H54 (cell line): ENCODE results near the gene ITPKC.

Experiments used
- DNase-seq: peaks from one replicate; pipeline ENCODE4 v3.0.0; 2011; ENCODE audit warnings: low spot score, mixed read lengths; ENCODE audit not compliant: insufficient read length
- FAIRE-seq: peaks from 3 replicates; lab custom pipeline; 2011; peaks lifted over from hg19 to GRCh38; lab: Jason Lieb, UNC
- POLR2A ChIP-seq: IDR thresholded peaks from 2 replicates; pipeline ENCODE4 v1.6.1; 2011; ENCODE audit warnings: low read depth, mild to moderate bottlenecking, low read length

The ITPKC gene

DNA sequence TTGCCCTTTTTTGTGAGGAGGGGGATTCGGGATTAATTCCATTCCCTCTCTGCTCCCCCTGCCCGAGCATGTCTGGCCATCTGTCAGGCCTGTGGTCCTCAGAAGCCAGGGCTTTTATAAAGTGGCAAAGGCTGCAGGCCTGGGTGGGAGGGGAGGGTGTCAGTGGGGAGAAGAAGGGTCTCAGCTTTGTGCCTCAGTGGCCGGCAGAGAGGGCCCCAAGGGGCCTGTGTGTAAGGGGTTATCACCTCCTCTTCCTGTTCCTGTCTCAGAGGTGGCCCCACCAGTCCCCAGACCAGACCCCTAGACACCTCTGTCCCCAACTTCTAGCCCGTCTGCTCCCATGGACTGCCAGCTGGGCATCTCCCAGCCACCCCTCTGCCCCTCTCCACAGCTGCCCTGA, 23.0 kb upstream of the ITPKC start:
- TF ChIP-seq POLR2A = no peak
- FAIRE-seq (no peak), DNase-seq (no peak)

DNA sequence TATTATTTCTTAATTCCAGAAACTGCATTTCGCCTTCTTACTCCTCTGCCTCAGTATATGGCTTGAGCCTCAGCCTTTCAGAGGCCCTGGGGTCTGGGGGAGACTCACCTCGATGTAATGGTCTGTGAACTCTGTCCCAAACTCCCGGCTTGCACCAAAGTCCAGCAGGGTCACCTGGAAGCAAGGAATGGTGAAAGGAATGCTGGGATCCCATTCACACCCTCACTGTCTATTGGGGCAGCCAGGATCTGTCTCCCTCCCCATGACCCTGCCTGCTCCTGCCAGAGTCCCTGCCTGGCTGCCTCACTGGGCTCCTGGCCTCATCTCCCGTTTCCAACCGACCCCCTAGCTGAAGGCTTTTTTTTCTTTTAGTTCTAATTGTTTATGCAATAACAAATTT, 21.0 kb upstream of the ITPKC start:
- DNase-seq (no peak), FAIRE-seq (no peak)
- no peak for TF ChIP-seq POLR2A

DNA sequence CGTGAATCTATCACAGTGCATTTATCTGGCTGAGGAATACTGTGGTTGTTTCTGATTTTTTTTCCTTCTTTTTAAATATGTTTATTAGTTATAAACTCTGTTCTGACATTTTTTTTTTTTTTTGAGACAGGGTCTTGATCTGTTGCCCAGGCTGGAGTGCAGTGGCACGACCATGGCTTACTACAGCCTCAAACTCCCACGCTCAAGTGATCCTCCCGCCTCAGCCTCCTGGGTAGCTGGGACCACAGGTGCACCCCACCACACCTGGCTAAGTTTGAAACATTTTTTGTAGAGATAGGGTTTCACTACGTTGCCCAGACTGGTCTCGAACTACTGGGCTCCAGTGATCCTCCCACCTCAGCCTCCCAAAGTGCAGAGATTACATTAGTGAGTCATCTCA, 19.9 kb upstream of the ITPKC start:
- TF ChIP-seq POLR2A = no peak
- DNase-seq = no peak
- FAIRE-seq = no peak

DNA sequence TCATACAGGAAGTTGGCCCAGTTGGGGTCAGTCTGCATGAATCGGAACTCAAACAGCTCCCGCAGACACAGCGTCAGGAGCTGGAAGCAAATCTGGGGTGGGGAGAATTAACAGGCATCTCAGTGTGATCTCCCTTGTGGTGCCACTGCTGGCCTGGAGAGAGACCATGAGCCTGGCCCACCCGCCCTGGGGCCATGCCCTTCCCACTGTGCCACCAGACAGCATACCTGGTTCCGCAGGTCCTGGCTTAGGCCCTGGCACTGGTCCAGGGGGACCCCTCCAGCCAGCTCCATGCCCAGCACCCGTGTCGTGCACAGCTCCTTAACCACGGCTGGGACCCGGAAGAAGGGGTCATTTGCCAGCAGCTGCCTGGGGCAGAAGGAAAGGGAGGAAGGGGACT, 16.8 kb upstream of the ITPKC start:
- DNase-seq = no peak
- no peak for TF ChIP-seq POLR2A
- FAIRE-seq = no peak

DNA sequence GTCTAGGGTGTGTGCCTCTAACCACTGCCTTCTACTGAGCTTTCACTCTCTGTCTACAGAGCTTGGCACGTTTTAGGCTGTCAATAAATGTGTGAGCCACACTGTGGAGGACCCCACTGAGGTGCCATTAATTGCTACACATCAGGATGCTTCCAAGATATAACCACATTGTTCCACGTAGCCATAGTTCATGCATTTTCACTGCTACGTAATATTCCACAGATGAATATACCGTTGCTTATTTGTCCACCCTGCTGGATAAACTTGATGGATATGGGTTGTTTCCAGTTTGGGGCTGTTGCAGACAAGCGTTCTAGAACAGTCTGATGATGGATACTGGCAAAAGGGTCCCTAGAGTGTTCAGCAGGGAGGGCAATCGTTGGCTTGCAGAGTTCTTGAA, 15.2 kb upstream of the ITPKC start:
- TF ChIP-seq POLR2A = no peak
- no peak for FAIRE-seq
- no peak for DNase-seq

DNA sequence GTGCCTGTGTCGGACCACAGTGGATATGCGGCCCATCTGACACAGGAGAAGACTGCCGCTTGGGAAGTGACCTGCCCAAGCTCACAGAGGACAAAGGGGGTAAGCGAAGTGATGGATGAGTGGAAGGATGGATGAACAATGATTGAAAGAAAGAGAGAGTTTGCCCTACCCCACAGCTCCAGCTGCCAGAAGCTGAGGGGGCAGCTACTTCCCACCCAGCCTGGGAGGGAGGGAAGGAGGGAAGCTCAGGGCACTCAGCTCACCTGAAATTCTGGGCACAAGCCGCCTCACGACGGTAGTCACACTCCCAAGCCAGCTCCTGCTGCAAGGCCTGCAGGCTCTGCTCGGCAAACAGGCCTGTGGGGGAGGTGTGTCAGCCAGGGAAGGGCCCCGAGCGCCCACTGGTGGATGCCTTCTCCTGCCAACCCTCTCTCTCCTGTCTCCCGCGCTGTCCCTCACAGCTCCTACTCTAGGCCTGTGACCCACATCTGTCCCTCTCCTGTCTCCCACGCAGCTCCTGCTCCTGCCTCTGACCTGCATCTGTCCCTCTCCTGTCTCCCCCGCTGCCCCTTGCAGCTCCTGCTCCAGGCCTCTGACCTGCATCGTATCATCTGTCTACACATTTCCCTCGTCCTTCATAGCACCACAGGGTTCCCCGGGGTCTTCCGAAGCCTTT, 14.4 kb upstream of the ITPKC start:
- DNase-seq = no peak
- no peak for TF ChIP-seq POLR2A
- FAIRE-seq = no peak

DNA sequence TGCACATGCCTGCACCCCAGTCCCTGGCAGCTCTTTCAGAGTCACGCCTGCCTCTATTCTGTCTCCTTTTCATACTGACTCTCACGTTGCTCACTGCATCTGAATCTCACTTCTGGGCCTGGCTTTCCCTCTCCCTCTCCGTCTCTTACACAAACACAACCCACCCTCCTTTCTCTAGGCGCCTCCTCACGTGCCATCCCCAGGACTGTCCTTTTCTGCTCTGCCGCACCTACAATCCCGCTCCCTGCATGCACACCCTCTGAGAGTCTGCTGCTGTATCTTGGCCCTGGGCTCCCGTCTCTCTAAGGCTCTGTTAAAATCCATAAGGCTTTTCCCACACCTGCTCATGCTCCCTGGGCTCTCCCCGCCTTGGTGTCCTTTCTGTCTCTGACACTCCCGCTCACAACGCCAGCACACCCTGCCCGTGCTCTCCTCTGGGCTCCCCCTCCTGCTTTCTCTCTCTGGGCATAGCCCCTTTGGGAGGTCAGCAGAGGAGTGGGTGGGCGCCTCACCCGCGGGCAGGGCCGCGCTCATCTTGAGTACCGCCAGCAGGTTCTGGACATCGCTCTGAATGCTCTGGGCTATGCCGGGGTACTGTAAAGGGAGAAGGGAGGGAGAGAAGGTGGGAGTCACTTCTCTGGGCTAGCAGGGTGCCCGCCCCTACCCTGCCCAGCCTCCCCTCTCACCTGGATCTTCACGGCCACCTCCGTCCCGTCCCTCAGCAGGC, 13.7 kb upstream of the ITPKC start:
- FAIRE-seq (no peak), DNase-seq (no peak)

DNA sequence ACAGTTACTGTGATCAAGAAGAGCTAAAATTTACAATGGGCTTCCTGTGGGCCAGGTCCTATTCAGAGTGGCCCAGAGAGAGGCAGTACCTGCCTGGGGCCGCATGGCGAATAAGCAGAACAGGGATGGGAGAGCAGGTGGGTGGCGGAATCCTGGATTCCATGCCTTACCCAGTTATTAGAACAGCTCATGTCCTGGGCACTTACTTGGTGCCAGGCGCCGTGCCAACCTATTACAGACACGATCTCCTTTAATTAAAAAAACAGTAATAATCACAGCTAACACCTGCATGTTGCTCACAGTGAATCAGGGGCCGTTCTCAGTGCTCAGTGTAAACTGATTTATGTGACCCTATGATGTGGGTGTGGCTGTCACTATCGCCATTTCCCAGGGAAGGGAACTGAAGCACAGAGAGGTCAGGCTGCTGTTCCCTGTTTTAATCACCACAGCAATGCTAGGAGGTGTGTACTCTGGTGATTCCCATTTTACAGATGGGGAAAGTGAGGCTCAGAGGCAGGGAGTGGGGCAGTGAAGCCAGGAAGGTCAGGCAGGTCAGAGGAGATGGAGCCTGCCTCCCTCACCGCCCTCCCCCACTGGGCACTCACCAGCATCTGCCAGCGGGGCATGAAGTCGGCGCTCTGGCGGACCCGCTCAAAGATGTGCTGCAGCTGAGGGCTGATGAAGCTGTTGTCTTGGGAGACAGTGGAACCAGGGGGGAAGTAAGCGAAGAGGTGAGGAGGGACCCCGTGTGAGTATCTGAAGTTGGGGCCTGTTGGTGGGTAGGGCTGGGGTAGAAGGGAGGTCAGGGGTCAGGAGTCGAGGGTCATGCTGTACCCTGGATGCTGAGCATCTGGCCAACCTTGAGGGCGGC, 12.2 kb upstream of the ITPKC start:
- no peak for TF ChIP-seq POLR2A
- no peak for FAIRE-seq
- no peak for DNase-seq

More for the DNA sequence above, 13.7 kb upstream of the ITPKC start:
- TF ChIP-seq POLR2A = no peak

DNA sequence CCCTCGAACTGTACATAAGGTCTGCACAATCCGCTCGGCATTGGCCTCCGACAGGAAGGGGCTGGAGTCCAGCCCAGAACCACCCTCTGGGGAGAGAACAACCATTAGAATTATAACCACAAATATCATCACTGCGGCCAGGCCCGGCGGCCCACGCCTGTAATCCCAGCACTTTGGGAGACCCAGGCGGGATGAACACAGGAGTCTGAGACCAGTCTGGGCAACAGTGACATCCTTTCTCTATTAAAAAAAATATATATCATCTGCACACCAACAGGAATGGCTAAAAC, 11.6 kb upstream of the ITPKC start:
- TF ChIP-seq POLR2A = no peak
- DNase-seq (no peak), FAIRE-seq (no peak)

DNA sequence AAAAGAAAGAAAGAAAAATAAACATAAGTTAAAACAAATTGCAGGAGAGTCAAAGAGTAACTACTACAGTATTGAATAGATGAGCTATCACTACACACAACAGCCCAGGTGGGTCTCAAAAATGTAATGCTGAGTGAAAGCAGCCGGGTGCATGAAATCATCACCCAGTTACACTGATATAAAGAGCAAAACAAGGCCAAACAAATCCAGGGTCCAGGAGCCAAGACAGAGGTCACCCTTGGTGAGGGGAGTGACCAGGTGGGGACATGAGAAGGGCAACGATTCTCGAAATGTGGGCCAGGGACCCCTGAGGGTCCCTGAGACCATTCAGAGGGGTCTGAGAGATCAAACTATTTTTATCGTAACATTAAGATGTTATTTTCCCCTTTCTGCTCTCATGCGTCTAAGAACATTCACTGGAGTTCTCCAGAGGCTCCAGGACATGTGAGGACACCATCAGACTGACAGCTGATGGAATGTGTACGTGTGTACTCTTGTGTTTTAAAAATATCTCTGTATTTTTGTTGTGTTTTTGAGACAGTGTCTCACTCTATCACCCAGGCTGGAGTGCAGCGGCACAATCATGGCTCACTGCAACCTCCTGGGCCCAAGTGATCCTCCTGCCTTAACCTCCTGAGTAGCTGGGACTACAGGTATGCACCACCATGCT, 10.8 kb upstream of the ITPKC start:
- no peak for TF ChIP-seq POLR2A
- no peak for FAIRE-seq
- no peak for DNase-seq

DNA sequence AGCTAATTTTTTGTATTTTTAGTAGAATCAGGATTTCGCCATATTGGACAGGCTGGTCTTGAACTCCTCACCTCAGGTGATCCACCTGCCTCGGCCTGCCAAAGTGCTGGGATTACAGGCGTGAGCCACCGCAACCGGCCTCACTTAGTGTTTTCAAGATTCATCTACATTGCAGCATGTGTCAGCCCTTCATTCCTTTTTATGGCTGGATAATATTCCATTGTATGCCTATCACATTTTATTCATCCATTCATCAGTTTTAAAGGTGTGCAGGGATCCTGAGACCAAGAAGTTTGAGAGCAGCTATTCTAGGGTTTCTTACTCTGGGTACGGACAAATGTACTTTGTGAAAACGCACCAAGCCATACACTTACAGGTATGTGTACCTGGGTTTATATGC, 9.3 kb upstream of the ITPKC start:
- FAIRE-seq (no peak), DNase-seq (no peak)
- no peak for TF ChIP-seq POLR2A

DNA sequence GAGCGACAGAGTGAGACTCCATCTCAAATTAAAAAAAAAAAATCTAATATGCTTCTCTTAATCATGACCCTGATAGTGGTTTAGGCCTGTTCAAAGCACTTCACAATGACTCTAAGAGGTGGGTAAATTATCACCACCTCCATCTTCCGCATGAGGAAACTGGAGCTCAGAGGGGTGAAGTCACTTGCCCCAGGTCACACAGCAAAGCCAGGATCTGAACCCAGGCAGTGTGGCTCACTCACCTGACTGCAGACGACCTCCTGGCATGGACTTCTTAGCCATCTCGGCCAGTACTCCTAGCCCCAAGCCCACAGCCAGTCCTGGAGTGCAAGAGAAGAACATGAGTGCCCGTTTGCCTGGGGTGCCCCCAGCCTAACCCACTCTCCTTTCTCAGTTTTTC, 7.1 kb upstream of the ITPKC start:
- DNase-seq (no peak), FAIRE-seq (no peak)
- no peak for TF ChIP-seq POLR2A

DNA sequence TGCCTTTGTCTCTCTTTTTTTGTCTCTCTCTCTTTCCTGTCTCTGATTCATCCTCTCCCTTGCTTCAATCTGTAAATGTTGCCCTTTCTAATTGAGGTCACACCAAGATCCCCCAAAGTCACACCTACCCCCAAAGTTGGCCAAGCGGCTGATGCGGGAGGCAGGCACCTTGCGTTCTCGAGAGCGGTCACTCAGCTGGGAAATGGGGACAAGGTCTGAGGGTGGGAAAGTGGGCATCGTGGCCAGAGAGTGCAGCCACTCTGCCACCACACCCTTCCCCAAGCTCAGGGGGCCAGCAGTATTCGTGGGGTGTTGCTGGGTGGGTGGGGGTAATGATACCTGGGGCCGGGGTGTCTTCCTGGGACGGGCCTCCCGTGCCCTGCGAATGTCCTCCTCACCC, 3.0 kb upstream of the ITPKC start:
- no peak for FAIRE-seq
- no peak for DNase-seq
- TF ChIP-seq POLR2A = no peak

DNA sequence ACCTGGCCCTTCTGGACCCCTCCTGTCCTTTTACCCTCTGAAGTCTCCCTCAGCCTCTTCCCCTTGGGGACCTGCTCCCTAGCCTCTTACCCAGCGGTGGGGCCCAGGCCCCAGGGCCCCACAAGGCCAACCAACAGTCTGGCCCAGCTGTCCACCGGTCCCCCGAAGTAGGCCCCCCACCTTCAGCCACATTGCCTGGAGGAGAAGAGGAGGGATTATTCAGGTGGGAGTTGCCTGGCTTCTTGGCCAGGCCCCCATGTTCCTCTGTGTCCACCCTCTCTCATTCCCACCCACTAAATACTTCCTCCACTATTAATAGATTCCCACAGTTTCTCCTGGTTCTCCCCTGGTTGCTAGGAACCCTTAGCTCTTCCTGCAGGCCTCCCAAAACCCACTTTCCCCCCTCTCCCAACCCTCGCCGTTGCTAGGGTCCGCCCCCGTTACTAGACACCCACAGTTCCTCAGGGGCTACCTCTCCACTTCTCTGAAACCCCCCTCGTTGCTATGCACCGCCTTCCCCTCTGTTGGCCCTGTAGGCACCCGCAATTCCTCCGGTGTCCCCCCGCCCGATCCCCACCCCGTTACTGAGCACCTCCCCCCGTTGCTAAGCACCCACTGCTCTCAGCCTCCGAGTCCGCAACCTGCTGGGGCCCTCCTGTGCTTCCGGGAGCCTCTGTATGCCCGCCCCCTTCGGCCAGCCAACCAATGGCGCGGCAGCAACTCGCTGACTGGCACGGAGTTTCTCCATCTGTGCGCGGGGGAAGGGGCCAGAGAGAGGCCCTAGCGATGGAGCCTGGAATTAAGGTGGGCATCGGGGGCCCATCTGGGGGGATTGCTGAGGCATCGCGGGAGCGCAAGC, 2.2 kb upstream of the ITPKC start:
- DNase-seq = peak; percentile 96
- FAIRE-seq = no peak
- peak; percentile 23; the same call in 1 of the 2 replicates for TF ChIP-seq POLR2A
